OCI-LY7 (cell line): ENCODE data around the gene COQ8B. TPM values are rescaled to one million over a fixed set of nuclear protein-coding genes. Genes with fewer than 3 reads are reported as not detected.

Source experiments
- BruUV-seq: library from RNA; stranded (reverse); fragments of 400-500 nt; replicated peaks from 2 replicates; lab custom pipeline; 2021; lab: Mats Ljungman, UMichigan
- CTCF ChIA-PET: fragments of 300-600 bp; sonication (Branson Sonifier 250); formaldehyde crosslinking; loops from one replicate; lab custom pipeline; 2022; ENCODE audit warnings: antibody characterized with exemption; ENCODE audit not compliant: unreplicated experiment; lab: Charles Lee
- POLR2A ChIA-PET: fragments of 300-600 bp; sonication (Branson Sonifier 250); formaldehyde crosslinking; loops from one replicate; lab custom pipeline; 2022; ENCODE audit warnings: antibody characterized with exemption; lab: Charles Lee
- DNase-seq: peaks from one replicate; pipeline ENCODE4 v3.0.0-alpha.2; 2015; ENCODE audit warnings: low spot score
- H2AFZ ChIP-seq: fragments of 200-600 bp; sonication (generic), shearing (Covaris generic); 2 replicates; pipeline ENCODE4 v1.6.1; 2014; ENCODE audit warnings: mild to moderate bottlenecking, antibody characterized with exemption, low read length, moderate library complexity
- H3K27ac ChIP-seq: fragments of 200-600 bp; sonication (generic); 2 replicates; pipeline ENCODE4 v1.5.1; 2014; ENCODE audit warnings: mixed run types, low read depth, mild to moderate bottlenecking, moderate library complexity, low read length, inconsistent platforms; ENCODE audit not compliant: poor library complexity, severe bottlenecking
- H3K36me3 ChIP-seq: fragments of 200-600 bp; sonication (generic); 2 replicates; pipeline ENCODE4 v1.6.1; 2014; ENCODE audit warnings: mild to moderate bottlenecking, antibody characterized with exemption, low read length, moderate library complexity, mixed read lengths; ENCODE audit not compliant: insufficient read depth
- H3K4me1 ChIP-seq: fragments of 200-600 bp; sonication (generic); 2 replicates; pipeline ENCODE4 v1.5.1; 2014; ENCODE audit warnings: mild to moderate bottlenecking, low read length; ENCODE audit not compliant: insufficient read depth, poor library complexity, severe bottlenecking
- H3K4me2 ChIP-seq: fragments of 200-600 bp; sonication (generic); 2 replicates; pipeline ENCODE4 v1.6.1; 2014; ENCODE audit warnings: mild to moderate bottlenecking, low read length
- H3K4me3 ChIP-seq: fragments of 200-600 bp; sonication (generic); 2 replicates; pipeline ENCODE4 v1.5.1; 2014; ENCODE audit warnings: mild to moderate bottlenecking, low read depth, low read length; ENCODE audit not compliant: poor library complexity, severe bottlenecking
- H3K79me2 ChIP-seq: fragments of 200-600 bp; sonication (generic); 2 replicates; pipeline ENCODE4 v1.6.1; 2016; ENCODE audit warnings: low read depth, mild to moderate bottlenecking, low read length, moderate library complexity, mixed read lengths; ENCODE audit not compliant: insufficient read depth
- H3K9me2 ChIP-seq: fragments of 200-600 bp; sonication (generic); 2 replicates; pipeline ENCODE4 v1.6.1; 2016; ENCODE audit warnings: mild to moderate bottlenecking, low read length, mixed read lengths; ENCODE audit not compliant: insufficient read depth
- H3K9me3 ChIP-seq: fragments of 200-600 bp; sonication (generic); 2 replicates; pipeline ENCODE4 v1.6.1; 2014; ENCODE audit warnings: mild to moderate bottlenecking, mixed run types, low read length, mixed read lengths
- H4K20me1 ChIP-seq: fragments of 200-600 bp; sonication (generic); 2 replicates; pipeline ENCODE4 v1.6.1; 2014; ENCODE audit warnings: mild to moderate bottlenecking, antibody characterized with exemption, low read length, moderate library complexity, mixed read lengths; ENCODE audit not compliant: insufficient read depth
- EZH2phosphoT487 ChIP-seq: fragments of 200-600 bp; sonication (generic); IDR thresholded peaks from 2 replicates; pipeline ENCODE4 v1.6.1; 2018; ENCODE audit warnings: low read depth, borderline replicate concordance, mild to moderate bottlenecking, mixed run types, antibody characterized with exemption, low read length, moderate library complexity, mixed read lengths
- intact Hi-C: fragments of 100-400 bp; cut with micrococcal nuclease; formaldehyde crosslinking; loops from one replicate; pipeline ENCODE4 v1.10.0; 2022; ENCODE audit not compliant: unreplicated experiment
- total RNA-seq, 2 experiments: library from RNA; depleted of rRNA in 1 of 2; stranded (reverse); fragments of >200 nt in 1 of 2; shearing (Covaris generic) in 1 of 2; gene quantifications; 2 replicates each; pipeline ENCODE4 v1.2.3, GENCODE V29; 2014 to 2022
- TF ChIP-seq, protein P1 (sequence below): fragments of 200-600 bp; sonication (generic); conservative IDR thresholded peaks from 2 replicates; pipeline ENCODE4 v1.5.1; 2014; ENCODE audit warnings: mild to moderate bottlenecking, antibody characterized with exemption, low read length, moderate library complexity, mixed read lengths

COQ8B gene
- total RNA-seq, 2 experiments from 2014 or later: 34.6 to 34.9 TPM

DNA sequence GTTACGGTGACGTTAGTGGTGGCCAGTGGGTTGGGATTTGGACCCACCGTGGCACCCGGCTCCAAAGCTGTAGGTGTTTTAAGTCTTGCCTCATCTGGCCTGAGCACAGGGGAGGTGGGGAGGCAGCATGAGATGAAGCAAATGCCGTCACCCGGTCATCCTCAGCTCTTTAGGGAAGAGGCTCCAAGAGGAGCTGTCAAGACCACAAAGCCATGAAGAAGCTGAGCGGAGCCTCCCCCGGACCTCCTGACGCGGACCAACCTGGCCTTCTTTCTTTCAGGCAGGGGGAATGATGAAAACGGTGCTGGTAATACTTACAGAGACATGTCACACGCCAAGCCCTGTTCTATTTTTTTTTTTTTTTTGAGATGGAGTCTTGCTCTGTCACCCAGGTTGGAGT is 26.2 kb upstream of the COQ8B start:
- no peaks in the 10 kb centered on the region for H3K9me2 ChIP-seq
- no peaks in the 10 kb centered on the region for H3K9me3 ChIP-seq
- POLR2A ChIA-PET: interaction anchor here (0.9 kb wide), 1 partner anchor 16 kb away, joined by 3 read pairs; no protein-coding TSS in a partner anchor
- no peak overlapping the region for H3K4me2 ChIP-seq
- peaks cover 4% of the 10 kb centered on the region; the same call in 1 of the 2 replicates for H3K79me2 ChIP-seq
- no peak overlapping the region for H3K27ac ChIP-seq
- no peak overlapping the region for H3K4me3 ChIP-seq
- peaks cover 3% of the 10 kb centered on the region for H3K4me1 ChIP-seq
- CTCF ChIA-PET: no interaction called here
- peaks cover 10% of the 10 kb centered on the region; the same call in 1 of the 2 replicates for H3K36me3 ChIP-seq
- intact Hi-C loops: no loop called here
- no peak for TF ChIP-seq EZH2phosphoT487
- TF ChIP-seq, protein P1, sequence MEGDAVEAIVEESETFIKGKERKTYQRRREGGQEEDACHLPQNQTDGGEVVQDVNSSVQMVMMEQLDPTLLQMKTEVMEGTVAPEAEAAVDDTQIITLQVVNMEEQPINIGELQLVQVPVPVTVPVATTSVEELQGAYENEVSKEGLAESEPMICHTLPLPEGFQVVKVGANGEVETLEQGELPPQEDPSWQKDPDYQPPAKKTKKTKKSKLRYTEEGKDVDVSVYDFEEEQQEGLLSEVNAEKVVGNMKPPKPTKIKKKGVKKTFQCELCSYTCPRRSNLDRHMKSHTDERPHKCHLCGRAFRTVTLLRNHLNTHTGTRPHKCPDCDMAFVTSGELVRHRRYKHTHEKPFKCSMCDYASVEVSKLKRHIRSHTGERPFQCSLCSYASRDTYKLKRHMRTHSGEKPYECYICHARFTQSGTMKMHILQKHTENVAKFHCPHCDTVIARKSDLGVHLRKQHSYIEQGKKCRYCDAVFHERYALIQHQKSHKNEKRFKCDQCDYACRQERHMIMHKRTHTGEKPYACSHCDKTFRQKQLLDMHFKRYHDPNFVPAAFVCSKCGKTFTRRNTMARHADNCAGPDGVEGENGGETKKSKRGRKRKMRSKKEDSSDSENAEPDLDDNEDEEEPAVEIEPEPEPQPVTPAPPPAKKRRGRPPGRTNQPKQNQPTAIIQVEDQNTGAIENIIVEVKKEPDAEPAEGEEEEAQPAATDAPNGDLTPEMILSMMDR: no peak
- no peaks in the 10 kb centered on the region for H4K20me1 ChIP-seq
- H2AFZ ChIP-seq: no peak overlapping the region
- no peak for DNase-seq
- BruUV-seq: no TSS peak

DNA sequence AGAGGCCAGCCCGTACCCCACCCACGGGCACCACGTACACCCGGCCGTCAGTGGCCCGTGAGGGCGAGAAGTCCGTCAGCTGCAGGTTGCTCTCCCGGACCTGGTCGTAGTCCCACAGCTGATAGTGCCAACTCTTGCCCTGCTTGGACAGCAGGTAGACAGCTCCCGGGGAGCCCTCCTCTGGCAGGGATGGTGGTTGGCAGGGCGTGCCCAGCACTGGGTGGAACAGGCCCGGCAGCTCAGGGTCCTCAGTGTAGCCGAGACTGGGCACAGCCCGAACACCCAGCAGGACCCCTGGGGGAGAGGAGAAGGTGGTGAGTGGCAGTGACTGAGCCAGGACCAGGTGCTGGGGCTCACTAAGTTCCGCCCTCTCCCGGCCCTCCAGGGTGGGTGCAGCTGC is 25.8 kb upstream of the COQ8B start:
- ChIA-PET POLR2A (no interaction called here), CTCF (no interaction called here)
- H3K36me3 ChIP-seq: peaks cover 10% of the 10 kb centered on the region; the same call in 1 of the 2 replicates
- no peaks in the 10 kb centered on the region for H3K4me1 ChIP-seq
- H4K20me1 ChIP-seq: no peaks in the 10 kb centered on the region
- H3K4me2 ChIP-seq: no peak overlapping the region
- no peak overlapping the region for H2AFZ ChIP-seq
- intact Hi-C loops: no loop called here
- H3K27ac ChIP-seq: no peak overlapping the region
- no peaks in the 10 kb centered on the region; the same call in 1 of the 2 replicates for H3K79me2 ChIP-seq
- no peak for DNase-seq
- no peaks in the 10 kb centered on the region for H3K9me2 ChIP-seq
- no peak overlapping the region for H3K4me3 ChIP-seq
- TF ChIP-seq EZH2phosphoT487: no peak
- TF ChIP-seq, protein P1: no peak
- no TSS peak for BruUV-seq
- H3K9me3 ChIP-seq: no peaks in the 10 kb centered on the region

DNA sequence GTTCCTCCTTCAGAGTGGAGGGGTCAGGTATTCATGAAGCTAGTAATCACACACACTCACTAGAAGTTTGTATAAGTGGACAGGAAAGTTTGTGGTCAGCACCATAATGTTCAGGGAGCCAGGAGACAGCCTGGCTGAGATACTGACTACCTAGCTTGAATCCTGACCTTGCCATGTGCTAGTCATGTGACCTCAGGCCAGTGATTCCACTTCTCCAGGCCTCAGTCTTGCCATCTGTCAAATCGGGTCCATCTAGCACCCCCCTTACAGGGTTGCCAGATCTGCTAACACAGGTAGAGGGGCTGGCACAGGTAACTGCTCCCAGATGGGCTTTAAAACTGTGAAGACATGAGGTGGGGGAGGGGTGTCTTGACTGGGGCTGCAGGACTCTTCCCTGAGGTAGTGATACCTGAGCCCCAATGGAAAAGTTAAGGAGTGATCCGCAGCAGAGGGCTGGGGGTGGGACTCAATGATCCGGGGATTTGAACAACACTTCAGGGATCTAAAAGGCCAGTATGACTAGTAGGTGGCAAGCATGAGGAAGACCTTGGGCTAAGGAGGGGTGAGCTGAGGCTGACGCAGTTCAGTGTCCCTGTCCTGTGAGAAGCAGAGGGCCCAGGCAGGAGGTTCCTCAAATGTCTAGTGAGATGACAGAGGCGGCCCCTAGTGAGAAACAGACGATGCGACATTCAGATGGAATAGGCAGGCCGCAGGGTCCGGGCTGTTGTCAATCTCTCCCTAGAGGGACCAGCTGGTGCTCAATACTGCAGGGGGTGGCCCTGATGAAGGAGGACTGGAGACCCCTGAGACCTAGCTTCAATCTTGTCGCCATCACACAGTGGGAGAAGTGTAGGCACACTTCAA is 25.1 kb upstream of the COQ8B start:
- POLR2A ChIA-PET: interaction anchor here (1.2 kb wide), 1 partner anchor 9 kb away, joined by 4 read pairs; the partner anchor contains the start of genes ACTMAP and SNRPA
- BruUV-seq: no TSS peak
- intact Hi-C loops: no loop called here

More for the DNA sequence above, 25.1 kb upstream of the COQ8B start:
- Histone ChIP-seq H3K9me2 (no peaks in the 10 kb centered on the region), H3K4me1 (no peaks in the 10 kb centered on the region), H3K9me3 (no peaks in the 10 kb centered on the region), H3K4me3 (no peak overlapping the region), H3K36me3 (peaks cover 14% of the 10 kb centered on the region; the same call in 1 of the 2 replicates), H3K4me2 (no peak overlapping the region), H4K20me1 (no peaks in the 10 kb centered on the region), H2AFZ (no peak overlapping the region), H3K79me2 (no peaks in the 10 kb centered on the region), H3K27ac (no peak overlapping the region)
- CTCF ChIA-PET: no interaction called here
- no peak for TF ChIP-seq EZH2phosphoT487
- TF ChIP-seq, protein P1: 0 out of 2 replicates have a peak, but pooled peaks have one; percentile 19
- no peak for DNase-seq
